IMR-90 (cell line): ENCODE results near the gene ZSWIM3. TPM values are rescaled to one million over a fixed set of nuclear protein-coding genes. Genes with fewer than 3 reads are reported as not detected.

Experiments
- ATAC-seq: fragments of 200-7000 bp; cut with Tn5 transposase; 2 replicates; pipeline ENCODE4 v1.9.1; 2020; ENCODE audit warnings: low read depth, mild to moderate bottlenecking, moderate library complexity
- BruUV-seq: library from RNA; stranded (reverse); fragments of 400-500 nt; replicated peaks from 2 replicates; lab custom pipeline; 2021; lab: Mats Ljungman, UMichigan
- CTCF ChIA-PET: fragments of 300-600 bp; formaldehyde crosslinking; extraction: SDS; loops from one replicate; lab custom pipeline; 2021; ENCODE audit warnings: antibody characterized with exemption; lab: Yijun Ruan, JAX
- POLR2A ChIA-PET: fragments of 300-600 bp; sonication (Branson Sonifier 250); formaldehyde crosslinking; loops from one replicate; lab custom pipeline; 2022; ENCODE audit warnings: antibody characterized with exemption; ENCODE audit not compliant: unreplicated experiment; lab: Charles Lee
- DNase-seq: peaks from one replicate; pipeline ENCODE4 v3.0.0; 2013
- H2AFZ ChIP-seq: replicated peaks from 2 replicates; pipeline ENCODE3; 2013; ENCODE audit warnings: low read length, mild to moderate bottlenecking; ENCODE audit not compliant: poor library complexity
- H2AK5ac ChIP-seq: 2 replicates; pipeline ENCODE4 v1.6.1; 2013; ENCODE audit warnings: low read depth, low read length, inconsistent platforms
- H2AK9ac ChIP-seq: replicated peaks from 2 replicates; pipeline ENCODE3; 2013; ENCODE audit warnings: mild to moderate bottlenecking, low read depth, low read length, moderate library complexity; ENCODE audit not compliant: poor library complexity
- H2BK120ac ChIP-seq: 2 replicates; pipeline ENCODE4 v1.6.1; 2013; ENCODE audit warnings: low read depth, low read length, inconsistent platforms
- H2BK15ac ChIP-seq: 3 replicates; pipeline ENCODE4 v1.6.1; 2013; ENCODE audit warnings: low read depth, low read length, inconsistent platforms
- H2BK20ac ChIP-seq: 2 replicates; pipeline ENCODE4 v1.6.1; 2013; ENCODE audit warnings: low read depth, mild to moderate bottlenecking, inconsistent platforms, low read length, moderate library complexity
- H2BK5ac ChIP-seq: 2 replicates; pipeline ENCODE4 v1.6.1; 2013; ENCODE audit warnings: mild to moderate bottlenecking, low read depth, low read length, inconsistent platforms; ENCODE audit not compliant: poor library complexity, severe bottlenecking
- H3K14ac ChIP-seq: replicated peaks from 2 replicates; pipeline ENCODE4 v1.6.1; 2013; ENCODE audit warnings: low read depth, low read length, inconsistent platforms
- H3K18ac ChIP-seq: 2 replicates; pipeline ENCODE4 v1.6.1; 2013; ENCODE audit warnings: low read depth, low read length, control low read depth
- H3K23ac ChIP-seq: 2 replicates; pipeline ENCODE4 v1.6.1; 2013; ENCODE audit warnings: low read depth, low read length, inconsistent platforms
- H3K27ac ChIP-seq: 2 replicates; pipeline ENCODE4 v1.5.1; 2013; ENCODE audit warnings: mild to moderate bottlenecking, control low read depth, low read length; ENCODE audit not compliant: insufficient read depth
- H3K27me3 ChIP-seq: 2 replicates; pipeline ENCODE4 v1.6.1; 2013; ENCODE audit warnings: low read length; ENCODE audit not compliant: control insufficient read depth, insufficient read depth
- H3K36me3 ChIP-seq: 2 replicates; pipeline ENCODE4 v1.6.1; 2013; ENCODE audit warnings: low read length, mixed read lengths; ENCODE audit not compliant: control insufficient read depth, insufficient read depth
- H3K4ac ChIP-seq: 2 replicates; pipeline ENCODE4 v1.6.1; 2013; ENCODE audit warnings: low read depth, low read length, inconsistent platforms
- H3K4me1 ChIP-seq: 2 replicates; pipeline ENCODE4 v1.6.1; 2013; ENCODE audit warnings: low read length, mixed read lengths; ENCODE audit not compliant: control insufficient read depth, insufficient read depth
- H3K4me2 ChIP-seq: 2 replicates; pipeline ENCODE4 v1.6.1; 2013; ENCODE audit warnings: low read depth, mild to moderate bottlenecking, control low read depth, low read length, moderate library complexity
- H3K4me3 ChIP-seq: 2 replicates; pipeline ENCODE4 v1.5.1; 2013; ENCODE audit warnings: low read depth, mild to moderate bottlenecking, control low read depth, low read length, moderate library complexity; ENCODE audit not compliant: insufficient read depth
- H3K56ac ChIP-seq: 2 replicates; pipeline ENCODE4 v1.6.1; 2013; ENCODE audit warnings: low read length, inconsistent platforms; ENCODE audit not compliant: insufficient read depth; ENCODE audit errors: extremely low read depth
- H3K79me1 ChIP-seq, 2 experiments: 2 replicates each; pipeline ENCODE4 v1.6.1; 2013; ENCODE audit warnings: low read length in 2 of 2, inconsistent platforms in 1 of 2, low read depth in 1 of 2
- H3K9ac ChIP-seq: 2 replicates; pipeline ENCODE4 v1.6.1; 2013; ENCODE audit warnings: low read depth, low read length, control low read depth
- H3K9me1 ChIP-seq: 2 replicates; pipeline ENCODE4 v1.6.1; 2013; ENCODE audit warnings: low read length, inconsistent platforms; ENCODE audit not compliant: insufficient read depth
- H3K9me3 ChIP-seq: 2 replicates; pipeline ENCODE4 v1.6.1; 2013; ENCODE audit warnings: low read length; ENCODE audit not compliant: control insufficient read depth, insufficient read depth
- H4K20me1 ChIP-seq: 2 replicates; pipeline ENCODE4 v1.6.1; 2013; ENCODE audit warnings: low read length, inconsistent platforms; ENCODE audit not compliant: insufficient read depth
- H4K5ac ChIP-seq: 2 replicates; pipeline ENCODE4 v1.6.1; 2013; ENCODE audit warnings: mild to moderate bottlenecking, low read depth, low read length, control low read depth
- H4K8ac ChIP-seq, 2 experiments: 2 replicates each; pipeline ENCODE4 v1.6.1; 2013; ENCODE audit warnings: low read depth in 2 of 2, low read length in 2 of 2, control low read depth in 1 of 2, inconsistent platforms in 1 of 2
- H4K91ac ChIP-seq: 2 replicates; pipeline ENCODE4 v1.6.1; 2013; ENCODE audit warnings: low read depth, low read length, inconsistent platforms; ENCODE audit not compliant: insufficient read depth
- CEBPB ChIP-seq: IDR thresholded peaks from 2 replicates; pipeline ENCODE4 v1.6.1; 2012; ENCODE audit warnings: low read depth, low read length, improper control_type of control experiment
- MAFK ChIP-seq: IDR thresholded peaks from 2 replicates; pipeline ENCODE4 v1.6.1; 2012; ENCODE audit warnings: low read depth, low read length, improper control_type of control experiment
- MAZ ChIP-seq: IDR thresholded peaks from 2 replicates; pipeline ENCODE4 v1.6.1; 2012; ENCODE audit warnings: low read depth, mild to moderate bottlenecking, low read length, improper control_type of control experiment, moderate library complexity, borderline replicate concordance
- NFE2L2 ChIP-seq: fragments of 150-350 bp; IDR thresholded peaks from 2 replicates; pipeline ENCODE4 v1.6.1; 2016; ENCODE audit warnings: low read depth, mild to moderate bottlenecking, low read length
- POLR2A ChIP-seq: IDR thresholded peaks from 2 replicates; pipeline ENCODE4 v1.6.1; 2012; ENCODE audit warnings: mild to moderate bottlenecking, low read depth, low read length
- RFX5 ChIP-seq: IDR thresholded peaks from 2 replicates; pipeline ENCODE4 v1.8.0; 2012; ENCODE audit warnings: low read depth, mild to moderate bottlenecking, low read length, moderate library complexity
- SMC3 ChIP-seq: fragments of 150-350 bp; IDR thresholded peaks from 2 replicates; pipeline ENCODE4 v1.6.1; 2016; ENCODE audit warnings: low read depth, mild to moderate bottlenecking, antibody characterized with exemption, low read length, moderate library complexity
- USF2 ChIP-seq: fragments of 150-350 bp; IDR thresholded peaks from 2 replicates; pipeline ENCODE4 v1.6.1; 2017; ENCODE audit warnings: mild to moderate bottlenecking, antibody characterized with exemption, low read length, low read depth
- WGBS, 2 experiments: methylation state at CpG; one replicate each; pipeline versions ENCODE4 v1.1.5 to v1.1.7; 2013; ENCODE audit warnings: missing lambda C conversion rate in 2 of 2; ENCODE audit not compliant: insufficient read length in 1 of 2; ENCODE audit errors: extremely low coverage in 2 of 2; 5-methylcytosine and 5-hydroxymethylcytosine counted together
- dilution Hi-C: fragments of 300-500 bp; cut with HindIII; formaldehyde crosslinking; loops from one replicate; pipeline ENCODE4 v1.14.3; 2018; ENCODE audit warnings: low sequenced_read_pairs; ENCODE audit not compliant: unreplicated experiment
- in situ Hi-C: fragments of 300-500 bp; cut with MboI; formaldehyde crosslinking; loops from 3 replicates; pipeline ENCODE4 v1.14.3; 2019; ENCODE audit warnings: low sequenced_read_pairs, inconsistent platforms, mixed read lengths
- intact Hi-C: fragments of 100-400 bp; cut with micrococcal nuclease; formaldehyde crosslinking; loops from 2 replicates; pipeline ENCODE4 v1.10.0; 2022
- polyA plus RNA-seq, 3 experiments: library from polyadenylated mRNA; depleted of rRNA; stranded (reverse); fragments of >200 nt; gene quantifications; 2 replicates each; pipeline ENCODE4 v1.2.3, GENCODE V29; 2012; ENCODE audit warnings: low replicate concordance in 1 of 3
- total RNA-seq: library from RNA; depleted of rRNA; stranded (reverse); fragments of >200 nt; gene quantifications from 2 replicates; pipeline ENCODE4 v1.2.3, GENCODE V29; 2012

ZSWIM3 gene
- total and polyA plus RNA-seq, 2 of the 4 experiments (the other 2 are of a cell fraction): 3.3 to 8.6 TPM

GRCh38 chr20:45818239-45818638, 39.2 kb upstream of the ZSWIM3 start:
- no peak overlapping the region for H2BK20ac ChIP-seq
- H3K9me1 ChIP-seq: peaks cover 12% of the 10 kb centered on the region; the same call in 1 of the 2 replicates
- H3K18ac ChIP-seq: no peak overlapping the region
- no peak overlapping the region for H3K14ac ChIP-seq
- H2BK5ac ChIP-seq: no peak overlapping the region
- no peak overlapping the region for H2AK9ac ChIP-seq
- BruUV-seq: no TSS peak
- H3K56ac ChIP-seq: no peak overlapping the region
- TF ChIP-seq USF2 (no peak), SMC3 (no peak), CEBPB (no peak), NFE2L2 (no peak), POLR2A (no peak), RFX5 (no peak), MAZ (no peak), MAFK (no peak)
- WGBS, 2 experiments: 90% methylated on average over 2 of the region's 3 CpGs; no CpG with 5 or more reads in 1 of the 2 experiments
- no peak for ATAC-seq
- H2AFZ ChIP-seq: no peak overlapping the region
- H4K20me1 ChIP-seq: peaks cover 12% of the 10 kb centered on the region; the same call in 1 of the 2 replicates
- H3K9me3 ChIP-seq: no peaks in the 10 kb centered on the region
- ChIA-PET CTCF (no interaction called here), POLR2A (no interaction called here)
- H3K27ac ChIP-seq: no peak overlapping the region
- H3K4me3 ChIP-seq: no peak overlapping the region
- no peak overlapping the region for H3K9ac ChIP-seq
- H4K5ac ChIP-seq: no peak overlapping the region
- no peaks in the 10 kb centered on the region; the same call in 1 of the 2 replicates for H3K36me3 ChIP-seq
- peak overlapping the region; percentile 29 for H2AK5ac ChIP-seq
- H3K4ac ChIP-seq: no peak overlapping the region
- H2BK120ac ChIP-seq: no peak overlapping the region
- H3K4me1 ChIP-seq: peaks cover 18% of the 10 kb centered on the region
- H3K27me3 ChIP-seq: no peaks in the 10 kb centered on the region; the same call in 1 of the 2 replicates
- in situ Hi-C loops (no loop called here), dilution Hi-C loops (no loop called here), intact Hi-C loops (no loop called here)
- peaks cover 19 to 32% of the 10 kb centered on the region in 2 experiments for H3K79me1 ChIP-seq
- no peak overlapping the region for H2BK15ac ChIP-seq
- no peak for DNase-seq
- H3K4me2 ChIP-seq: no peak overlapping the region
- no peak overlapping the region for H4K91ac ChIP-seq
- H4K8ac ChIP-seq: no peak overlapping the region
- H3K23ac ChIP-seq: no peak overlapping the region
